HG03558 (cell line): Measurements from ENCODE around the gene ARHGAP42.

Source experiments
- ATAC-seq: cut with Tn5 transposase; IDR thresholded peaks from one replicate; pipeline ENCODE4 v1.9.1; 2021; ENCODE audit warnings: moderate number of reproducible peaks; ENCODE audit not compliant: unreplicated experiment; ENCODE audit errors: extremely low read depth

The ARHGAP42 gene

GRCh38 chr11:100791860-100792259 is 104.8 kb downstream of the ARHGAP42 start:
- ATAC-seq: no peak

GRCh38 chr11:100793525-100793924 is 106.4 kb downstream of the ARHGAP42 start:
- no peak for ATAC-seq

DNA sequence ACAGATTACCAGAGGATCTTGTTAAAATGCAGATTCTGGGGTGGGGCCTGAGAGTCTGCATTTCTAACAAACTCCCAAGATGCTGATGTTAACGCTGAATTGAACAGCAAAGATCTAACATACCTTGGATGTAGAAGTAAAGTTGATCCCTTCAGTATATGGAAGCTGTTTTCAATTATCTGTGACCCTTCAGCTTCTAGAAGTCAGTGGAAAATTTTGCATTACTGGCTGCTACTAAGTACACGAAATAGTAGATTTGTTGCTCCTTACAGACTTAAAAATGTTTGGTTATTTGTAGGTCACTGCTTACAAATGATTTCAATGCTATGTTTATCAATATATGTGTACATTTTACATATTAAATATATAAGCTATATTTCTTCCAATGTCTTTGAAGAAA is 107.4 kb downstream of the ARHGAP42 start:
- no peak for ATAC-seq

DNA sequence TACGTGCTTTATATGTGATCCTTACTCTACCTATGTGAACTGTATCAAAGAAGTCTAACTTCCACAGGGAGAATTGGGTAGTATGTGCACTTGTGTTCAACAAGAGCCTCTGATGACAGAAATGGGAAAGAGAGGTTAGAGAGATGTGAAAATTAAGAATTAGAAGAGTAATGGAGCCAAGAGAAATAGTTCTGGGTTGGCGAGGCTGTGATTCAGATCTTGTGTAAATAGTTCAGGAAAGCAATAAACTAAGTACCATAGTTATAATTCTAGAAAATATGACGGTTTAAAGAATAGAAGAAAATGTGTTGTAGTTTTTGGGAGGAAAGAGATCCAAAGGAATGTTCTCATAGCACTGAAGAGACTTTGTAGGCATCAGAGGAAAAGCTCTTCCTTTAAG is 112.4 kb downstream of the ARHGAP42 start:
- no peak for ATAC-seq

- no peak for ATAC-seq
These were observed 113.1 kb downstream of the ARHGAP42 start for GRCh38 chr11:100800202-100800601.

DNA sequence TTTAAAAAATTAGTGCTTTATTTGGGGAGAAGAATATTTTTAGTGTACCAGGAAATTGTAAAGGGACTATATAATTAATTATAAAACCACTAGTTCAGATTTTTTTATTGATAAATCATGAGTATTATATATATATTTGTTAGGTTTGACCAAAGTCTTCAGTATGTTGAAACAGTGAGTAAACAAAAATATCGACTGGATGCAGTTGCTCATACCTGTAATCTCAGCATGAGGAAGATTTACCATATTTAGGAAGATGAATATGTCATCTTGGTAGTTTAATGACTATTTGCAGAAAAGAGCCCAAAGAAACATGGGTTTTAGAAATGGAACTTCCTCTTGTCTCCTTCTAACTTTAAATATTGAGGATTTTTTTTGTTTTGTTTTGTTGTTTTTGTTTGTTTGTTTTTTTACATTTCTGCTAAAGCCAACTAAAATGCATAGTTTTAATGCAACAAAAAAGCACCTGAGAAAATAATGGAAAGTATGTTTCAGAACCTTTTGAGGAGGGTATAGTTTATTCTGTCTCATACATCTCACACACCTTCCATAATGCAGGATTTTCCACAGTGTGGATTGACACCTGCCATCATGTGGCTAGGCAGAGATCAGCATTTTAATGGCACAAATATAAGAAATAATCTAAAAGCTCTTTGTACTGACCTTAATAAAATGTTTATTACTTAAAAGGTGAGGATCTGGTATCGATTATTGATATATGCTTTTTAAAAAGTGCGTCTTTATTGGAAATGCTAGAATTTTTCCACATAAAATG is 114.3 kb downstream of the ARHGAP42 start:
- no peak for ATAC-seq

- ATAC-seq: no peak
These were observed 118.6 kb downstream of the ARHGAP42 start for GRCh38 chr11:100805506-100806199.

GRCh38 chr11:100806296-100806695 is 119.2 kb downstream of the ARHGAP42 start:
- ATAC-seq: no peak

DNA sequence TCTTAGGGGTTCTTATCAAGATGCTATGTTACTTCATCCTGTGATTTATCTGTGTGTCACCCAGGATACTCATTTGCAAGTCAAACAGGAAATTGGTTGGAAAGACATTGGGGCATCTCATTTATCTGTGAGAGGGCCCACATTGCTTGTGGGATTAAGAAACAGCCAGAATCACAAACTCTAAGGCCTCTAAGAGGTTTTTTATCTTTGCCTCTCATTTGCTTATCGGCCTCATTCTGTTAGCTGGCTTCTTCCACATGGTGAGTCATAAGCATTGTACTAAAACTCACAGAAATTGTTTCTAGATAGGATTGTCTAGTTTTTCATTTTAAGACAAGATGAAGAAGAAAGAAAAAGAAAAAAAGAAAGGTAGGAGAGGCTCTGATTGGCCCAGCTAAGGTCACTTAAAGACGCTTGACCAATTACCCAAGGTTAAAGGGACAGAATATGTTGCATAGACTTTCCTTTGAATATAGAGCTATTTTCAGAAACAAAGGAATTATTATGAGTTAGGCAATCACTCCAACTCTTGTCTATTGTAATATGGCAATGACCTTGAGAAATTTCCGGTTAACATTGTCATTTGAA is 121.9 kb downstream of the ARHGAP42 start:
- ATAC-seq: no peak

- no peak for ATAC-seq
These were observed 123.1 kb downstream of the ARHGAP42 start for GRCh38 chr11:100810146-100810545.

GRCh38 chr11:100810666-100811065 is 123.6 kb downstream of the ARHGAP42 start:
- ATAC-seq: no peak

DNA sequence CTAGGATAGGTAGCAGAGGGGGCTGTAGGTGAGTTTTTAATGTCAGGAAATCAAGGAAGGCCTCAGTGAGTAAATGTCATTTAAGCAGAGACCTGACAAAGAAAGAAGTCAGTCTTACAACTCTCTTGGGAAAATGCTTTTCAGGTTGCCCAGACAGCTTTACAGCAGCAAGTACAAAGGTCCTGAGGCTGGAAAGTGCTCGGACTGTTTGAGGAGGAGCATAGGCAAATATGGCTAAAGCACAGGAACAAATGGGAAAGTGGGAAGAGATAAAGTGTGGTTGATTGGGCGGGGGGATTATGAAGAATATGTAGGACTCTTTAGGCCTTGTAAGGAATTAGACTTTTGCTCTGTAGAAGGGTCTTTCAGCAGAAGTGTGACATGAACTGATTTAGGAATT is 125.4 kb downstream of the ARHGAP42 start:
- no peak for ATAC-seq

DNA sequence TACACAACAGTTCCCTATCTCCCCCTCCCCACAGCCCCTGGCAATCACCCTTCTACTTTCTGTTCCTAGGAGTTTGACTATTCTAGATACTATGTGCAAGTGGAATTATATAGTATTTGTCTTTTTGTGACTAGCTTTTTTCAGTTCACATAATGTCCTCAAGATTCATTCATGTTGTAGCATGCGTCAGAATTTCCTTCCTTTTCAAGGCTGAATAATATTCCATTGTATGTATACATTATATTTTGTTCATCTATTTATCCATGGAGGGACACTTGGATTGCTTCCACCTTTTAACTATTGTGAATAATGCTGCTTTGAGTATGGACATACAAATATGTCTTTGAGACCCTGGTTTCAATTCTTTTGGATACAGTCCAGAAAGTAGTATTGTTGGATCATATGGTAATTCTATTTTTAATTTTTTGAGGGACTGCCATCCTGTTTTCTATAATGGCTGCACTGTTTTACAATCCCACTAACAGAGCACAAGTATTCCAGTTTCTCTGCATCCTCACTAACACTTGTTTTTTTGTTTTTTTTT is 128.8 kb downstream of the ARHGAP42 start:
- no peak for ATAC-seq

- no peak for ATAC-seq
These were observed 129.7 kb downstream of the ARHGAP42 start for GRCh38 chr11:100816823-100817222.

DNA sequence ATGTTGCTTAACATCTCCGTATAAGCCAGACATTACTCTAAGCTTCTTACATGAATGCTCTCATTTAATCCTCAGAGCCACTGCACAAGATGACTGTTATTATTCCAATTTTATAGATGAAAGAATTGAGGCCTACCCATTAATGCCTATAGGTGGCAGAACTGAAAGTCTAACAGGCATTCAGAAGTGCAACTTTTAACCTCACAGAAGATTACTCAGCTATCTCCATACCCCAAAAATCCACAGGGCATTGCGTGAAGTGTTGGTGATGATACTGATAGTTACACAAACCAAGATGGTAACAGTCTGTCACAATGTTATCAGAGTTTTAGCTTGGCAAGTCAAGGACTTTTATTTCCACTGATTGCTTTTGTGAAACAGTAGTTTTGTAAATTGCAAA is 130.5 kb downstream of the ARHGAP42 start:
- ATAC-seq: no peak

DNA sequence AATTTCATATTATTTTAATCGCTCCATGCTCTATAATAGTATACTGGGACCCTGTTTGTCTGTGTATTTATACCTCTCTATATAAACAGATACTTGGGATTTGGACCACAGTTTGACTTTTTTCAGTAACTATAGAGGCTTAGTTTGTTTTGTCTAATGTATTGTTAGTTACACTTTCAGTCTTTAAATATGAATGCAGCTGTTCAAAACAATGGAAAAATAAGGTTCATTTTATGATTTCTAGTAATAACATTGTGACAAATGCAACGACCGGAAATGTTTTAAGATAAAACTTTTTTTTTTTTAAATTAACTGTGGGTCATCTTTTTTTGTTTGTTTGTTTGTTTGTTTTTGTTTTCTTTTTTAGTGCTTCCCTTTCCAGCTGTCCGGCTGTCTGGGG is 133.5 kb downstream of the ARHGAP42 start:
- ATAC-seq: no peak

DNA sequence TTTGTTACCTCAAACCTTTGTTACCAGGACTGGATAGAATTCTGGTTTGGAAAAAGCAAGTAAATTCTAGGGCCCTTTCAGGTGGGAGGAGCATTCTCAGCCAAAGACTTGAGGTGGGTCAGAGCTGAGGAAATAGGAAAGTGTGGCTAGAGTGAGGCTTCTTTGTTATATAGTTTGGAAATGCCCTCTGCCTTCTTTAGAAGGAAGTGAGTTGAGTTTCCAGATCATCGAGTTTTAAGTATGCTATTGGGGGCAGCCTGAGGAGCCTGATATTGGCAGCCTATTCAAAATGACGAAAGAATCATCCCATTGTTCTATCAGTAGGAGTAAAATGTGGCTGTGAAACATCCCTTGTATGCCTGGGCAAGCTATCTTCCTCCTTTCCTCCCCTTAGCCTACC is 134.1 kb downstream of the ARHGAP42 start:
- no peak for ATAC-seq

GRCh38 chr11:100823360-100823759 is 136.3 kb downstream of the ARHGAP42 start:
- no peak for ATAC-seq

GRCh38 chr11:100824041-100824809 is 137.1 kb downstream of the ARHGAP42 start:
- ATAC-seq: no peak

GRCh38 chr11:100825626-100826025 is 138.5 kb downstream of the ARHGAP42 start:
- ATAC-seq: no peak
